ENCODE data around the gene FAM47E.

Gene FAM47E

GRCh38 chr4:76315267-76315918 is 63.9 kb downstream of the FAM47E start:
- TF ChIP-seq EZH2 (IDR thresholded peaks at IDR 0.05; ENCODE audit: borderline replicate concordance, low read depth, low read length, severe bottlenecking): no peak
- no peak for TF ChIP-seq CTCF (IDR thresholded peaks at IDR 0.05; ENCODE audit: borderline replicate concordance, extremely low read depth, low read length, poor library complexity, severe bottlenecking)
- no peak for ATAC-seq (ENCODE audit: insufficient read depth, low read depth)

GRCh38 chr4:76316131-76316530 is 64.6 kb downstream of the FAM47E start:
- H3K4me3 ChIP-seq (ENCODE audit: low read depth in 1 of 2, low read length in 2 of 2): no peak overlapping the region
- no peak overlapping the region for H2AFZ ChIP-seq (ENCODE audit: low read depth, low read length)
- H3K9ac ChIP-seq (ENCODE audit: low read depth, low read length): no peak overlapping the region
- no peak overlapping the region for H3K27ac ChIP-seq (ENCODE audit: low read length)
- H3K27me3 ChIP-seq (ENCODE audit: insufficient read depth, low read length, poor library complexity): no peaks in the 10 kb centered on the region
- no peaks in the 10 kb centered on the region for H3K79me2 ChIP-seq (ENCODE audit: insufficient read depth, low read length)
- H4K20me1 ChIP-seq (ENCODE audit: insufficient read depth, low read length): no peaks in the 10 kb centered on the region
- TF ChIP-seq EZH2 (IDR thresholded peaks at IDR 0.05; ENCODE audit: borderline replicate concordance, low read depth, low read length, severe bottlenecking) (no peak), CTCF (IDR thresholded peaks at IDR 0.05; ENCODE audit: borderline replicate concordance, extremely low read depth, low read length, poor library complexity, severe bottlenecking) (no peak)
- no peaks in the 10 kb centered on the region for H3K36me3 ChIP-seq (ENCODE audit: insufficient read depth, low read length)
- ATAC-seq (ENCODE audit: insufficient read depth, low read depth) (no peak), DNase-seq (no peak)
- H3K4me1 ChIP-seq (ENCODE audit: insufficient read depth, low read length): no peaks in the 10 kb centered on the region
- H3K9me3 ChIP-seq (ENCODE audit: insufficient read depth, low read length, severe bottlenecking): no peaks in the 10 kb centered on the region
- H3K4me2 ChIP-seq (ENCODE audit: insufficient read depth, low read length): no peak overlapping the region

More at GRCh38 chr4:76315267-76315918, 63.9 kb downstream of the FAM47E start:
- no peaks in the 10 kb centered on the region for H3K27me3 ChIP-seq (ENCODE audit: insufficient read depth, low read length, poor library complexity)
- no peaks in the 10 kb centered on the region for H3K79me2 ChIP-seq (ENCODE audit: insufficient read depth, low read length)
- no peak overlapping the region for H3K9ac ChIP-seq (ENCODE audit: low read depth, low read length)
- no peaks in the 10 kb centered on the region for H3K4me1 ChIP-seq (ENCODE audit: insufficient read depth, low read length)
- no peaks in the 10 kb centered on the region for H4K20me1 ChIP-seq (ENCODE audit: insufficient read depth, low read length)
- H3K4me3 ChIP-seq (ENCODE audit: low read depth in 1 of 2, low read length in 2 of 2): no peak overlapping the region
- DNase-seq: no peak
- H3K27ac ChIP-seq (ENCODE audit: low read length): no peak overlapping the region
- no peak overlapping the region for H2AFZ ChIP-seq (ENCODE audit: low read depth, low read length)
- H3K36me3 ChIP-seq (ENCODE audit: insufficient read depth, low read length): no peaks in the 10 kb centered on the region
- no peaks in the 10 kb centered on the region for H3K9me3 ChIP-seq (ENCODE audit: insufficient read depth, low read length, severe bottlenecking)
- H3K4me2 ChIP-seq (ENCODE audit: insufficient read depth, low read length): no peak overlapping the region

GRCh38 chr4:76322236-76322635 is 70.7 kb downstream of the FAM47E start:
- H3K4me3 ChIP-seq (ENCODE audit: low read depth in 1 of 2, low read length in 2 of 2): no peak overlapping the region
- no peak overlapping the region for H3K4me2 ChIP-seq (ENCODE audit: insufficient read depth, low read length)
- TF ChIP-seq CTCF (IDR thresholded peaks at IDR 0.05; ENCODE audit: borderline replicate concordance, extremely low read depth, low read length, poor library complexity, severe bottlenecking): no peak
- TF ChIP-seq EZH2 (IDR thresholded peaks at IDR 0.05; ENCODE audit: borderline replicate concordance, low read depth, low read length, severe bottlenecking): no peak
- ATAC-seq (ENCODE audit: insufficient read depth, low read depth) (no peak), DNase-seq (no peak)
- H4K20me1 ChIP-seq (ENCODE audit: insufficient read depth, low read length): no peaks in the 10 kb centered on the region
- H3K27me3 ChIP-seq (ENCODE audit: insufficient read depth, low read length, poor library complexity): no peaks in the 10 kb centered on the region
- H3K79me2 ChIP-seq (ENCODE audit: insufficient read depth, low read length): no peaks in the 10 kb centered on the region
- no peaks in the 10 kb centered on the region for H3K4me1 ChIP-seq (ENCODE audit: insufficient read depth, low read length)
- no peaks in the 10 kb centered on the region for H3K36me3 ChIP-seq (ENCODE audit: insufficient read depth, low read length)
- H3K27ac ChIP-seq (ENCODE audit: low read length): no peak overlapping the region
- no peak overlapping the region for H3K9ac ChIP-seq (ENCODE audit: low read depth, low read length)
- no peak overlapping the region for H2AFZ ChIP-seq (ENCODE audit: low read depth, low read length)
- H3K9me3 ChIP-seq (ENCODE audit: insufficient read depth, low read length, severe bottlenecking): peaks cover 21% of the 10 kb centered on the region

All from DND-41 (cell line).